ENCODE measurements around the gene ACTG1. TPM values are rescaled to one million over a fixed set of nuclear protein-coding genes. Genes with fewer than 3 reads are reported as not detected.

Gene ACTG1
- total and polyA plus RNA-seq, 9 of the 15 experiments (the other 6 are each of a cell fraction or from before 2014, with no cell fraction given): 224 to 1,775 (median 568) TPM

DNA sequence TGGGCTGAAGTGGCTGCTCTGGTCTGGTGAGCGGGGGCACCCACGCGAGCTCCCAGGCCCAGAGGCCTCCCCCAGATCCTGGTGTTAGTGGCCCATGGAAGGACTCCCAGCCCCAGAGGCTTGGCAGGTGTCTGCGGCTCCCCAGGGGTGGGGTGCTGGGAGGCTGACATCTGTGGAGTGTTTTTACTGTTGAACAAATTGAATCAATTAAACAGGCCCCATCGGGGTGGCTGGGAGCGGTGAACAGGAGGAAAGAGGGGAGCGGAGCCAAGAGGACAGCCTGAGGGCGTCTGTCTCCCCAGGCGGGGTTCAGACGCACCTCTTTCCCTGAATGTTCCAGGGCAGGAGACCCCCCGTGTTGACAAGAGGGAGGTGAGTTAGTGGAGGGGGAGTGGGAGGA is 29.9 kb downstream of the ACTG1 start:
- ChIA-PET CTCF (ENCODE audit: low intra/inter-chr PET ratio) (interaction anchor here (1.1 kb wide), 1 partner anchor 230 kb away, joined by 4 read pairs; no protein-coding TSS in a partner anchor), POLR2A (interaction anchor here (2.6 kb wide), 1 partner anchor 28 kb away, joined by 8 read pairs; no protein-coding TSS in a partner anchor)
- Histone ChIP-seq H3K9ac (ENCODE audit: insufficient read depth in 1 of 2, low read depth in 2 of 2, low read length in 2 of 2) (peak overlapping the region in 1 of 2 experiments; percentile 67; a peak in 1 of 4 replicates), H3K9me3 (replicated peaks; ENCODE audit: control insufficient read depth, insufficient read depth, low read depth, low read length) (no peaks in the 10 kb centered on the region), H3K79me2 (ENCODE audit: control insufficient read depth, insufficient read depth, low read length) (peaks cover 4% of the 10 kb centered on the region; the same call in 2 of the 3 replicates), H2AFZ (ENCODE audit: low read depth, low read length) (no peak overlapping the region), H3K4me1 (replicated peaks in 1 of 2; ENCODE audit: control insufficient read depth in 2 of 2, insufficient read depth in 2 of 2, low read length in 2 of 2) (peaks cover 36 to 76% of the 10 kb centered on the region in 2 experiments), H4K20me1 (replicated peaks; ENCODE audit: control insufficient read depth, insufficient read depth, low read length) (no peaks in the 10 kb centered on the region), H3K9me1 (ENCODE audit: control insufficient read depth, insufficient read depth, low read length) (no peaks in the 10 kb centered on the region), H3K27ac (ENCODE audit: extremely low read depth, low read depth, low read length) (no peak overlapping the region), H3K36me3 (ENCODE audit: control insufficient read depth, insufficient read depth, low read length) (no peaks in the 10 kb centered on the region), H3K4me3 (no peak overlapping the region), H3K4me2 (ENCODE audit: insufficient read depth, low read length) (no peak overlapping the region), H3K27me3 (ENCODE audit: control insufficient read depth in 2 of 2, insufficient read depth in 2 of 2, low read length in 2 of 2) (no peaks in the 10 kb centered on the region; a peak in 1 of 5 replicates)
- no peak for DNase-seq (ENCODE audit: extremely low read depth in 1 of 4, low spot score in 3 of 4)
- in situ Hi-C loops (cut with MboI) (loop anchor here (5.0 kb wide), 2 partner anchors 90 to 235 kb away; no protein-coding TSS in a partner anchor), intact Hi-C loops (cut with micrococcal nuclease) (loop anchor here (5.0 to 10.0 kb wide), 3 partner anchors 40 to 188 kb away; partner anchors contain the start of gene SLC38A10)
- BruUV-seq (replicated peaks): no TSS peak
- WGBS (ENCODE audit: insufficient coverage, low coverage, missing lambda C conversion rate): 75% methylated on average over 7 of the region's 11 CpGs
- TF ChIP-seq, protein P1, sequence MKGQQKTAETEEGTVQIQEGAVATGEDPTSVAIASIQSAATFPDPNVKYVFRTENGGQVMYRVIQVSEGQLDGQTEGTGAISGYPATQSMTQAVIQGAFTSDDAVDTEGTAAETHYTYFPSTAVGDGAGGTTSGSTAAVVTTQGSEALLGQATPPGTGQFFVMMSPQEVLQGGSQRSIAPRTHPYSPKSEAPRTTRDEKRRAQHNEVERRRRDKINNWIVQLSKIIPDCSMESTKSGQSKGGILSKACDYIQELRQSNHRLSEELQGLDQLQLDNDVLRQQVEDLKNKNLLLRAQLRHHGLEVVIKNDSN (CRISPR knock-in tag; IDR thresholded peaks at IDR 0.05): no peak
- TF ChIP-seq CAMTA2 (CRISPR knock-in tag; conservative IDR thresholded peaks at IDR 0.05) (no peak), RFX7 (CRISPR knock-in tag; IDR thresholded peaks at IDR 0.05) (no peak), SMAD4 (CRISPR knock-in tag; conservative IDR thresholded peaks at IDR 0.05) (no peak), NFXL1 (CRISPR knock-in tag; IDR thresholded peaks at IDR 0.05) (no peak), GABPB1 (CRISPR knock-in tag; IDR thresholded peaks at IDR 0.05) (no peak), WHSC1 (IDR thresholded peaks at IDR 0.05; ENCODE audit: low read length) (no peak), PCBP1 (IDR thresholded peaks at IDR 0.05; ENCODE audit: low read depth, low read length, poor library complexity, severe bottlenecking) (no peak), ZNF75A (CRISPR knock-in tag; IDR thresholded peaks at IDR 0.05) (no peak)
- TF ChIP-seq, protein P2, sequence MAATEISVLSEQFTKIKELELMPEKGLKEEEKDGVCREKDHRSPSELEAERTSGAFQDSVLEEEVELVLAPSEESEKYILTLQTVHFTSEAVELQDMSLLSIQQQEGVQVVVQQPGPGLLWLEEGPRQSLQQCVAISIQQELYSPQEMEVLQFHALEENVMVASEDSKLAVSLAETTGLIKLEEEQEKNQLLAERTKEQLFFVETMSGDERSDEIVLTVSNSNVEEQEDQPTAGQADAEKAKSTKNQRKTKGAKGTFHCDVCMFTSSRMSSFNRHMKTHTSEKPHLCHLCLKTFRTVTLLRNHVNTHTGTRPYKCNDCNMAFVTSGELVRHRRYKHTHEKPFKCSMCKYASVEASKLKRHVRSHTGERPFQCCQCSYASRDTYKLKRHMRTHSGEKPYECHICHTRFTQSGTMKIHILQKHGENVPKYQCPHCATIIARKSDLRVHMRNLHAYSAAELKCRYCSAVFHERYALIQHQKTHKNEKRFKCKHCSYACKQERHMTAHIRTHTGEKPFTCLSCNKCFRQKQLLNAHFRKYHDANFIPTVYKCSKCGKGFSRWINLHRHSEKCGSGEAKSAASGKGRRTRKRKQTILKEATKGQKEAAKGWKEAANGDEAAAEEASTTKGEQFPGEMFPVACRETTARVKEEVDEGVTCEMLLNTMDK (IDR thresholded peaks at IDR 0.05; ENCODE audit: borderline replicate concordance, insufficient read depth, low read depth, low read length, poor library complexity, severe bottlenecking): no peak
- TF ChIP-seq, protein P3, sequence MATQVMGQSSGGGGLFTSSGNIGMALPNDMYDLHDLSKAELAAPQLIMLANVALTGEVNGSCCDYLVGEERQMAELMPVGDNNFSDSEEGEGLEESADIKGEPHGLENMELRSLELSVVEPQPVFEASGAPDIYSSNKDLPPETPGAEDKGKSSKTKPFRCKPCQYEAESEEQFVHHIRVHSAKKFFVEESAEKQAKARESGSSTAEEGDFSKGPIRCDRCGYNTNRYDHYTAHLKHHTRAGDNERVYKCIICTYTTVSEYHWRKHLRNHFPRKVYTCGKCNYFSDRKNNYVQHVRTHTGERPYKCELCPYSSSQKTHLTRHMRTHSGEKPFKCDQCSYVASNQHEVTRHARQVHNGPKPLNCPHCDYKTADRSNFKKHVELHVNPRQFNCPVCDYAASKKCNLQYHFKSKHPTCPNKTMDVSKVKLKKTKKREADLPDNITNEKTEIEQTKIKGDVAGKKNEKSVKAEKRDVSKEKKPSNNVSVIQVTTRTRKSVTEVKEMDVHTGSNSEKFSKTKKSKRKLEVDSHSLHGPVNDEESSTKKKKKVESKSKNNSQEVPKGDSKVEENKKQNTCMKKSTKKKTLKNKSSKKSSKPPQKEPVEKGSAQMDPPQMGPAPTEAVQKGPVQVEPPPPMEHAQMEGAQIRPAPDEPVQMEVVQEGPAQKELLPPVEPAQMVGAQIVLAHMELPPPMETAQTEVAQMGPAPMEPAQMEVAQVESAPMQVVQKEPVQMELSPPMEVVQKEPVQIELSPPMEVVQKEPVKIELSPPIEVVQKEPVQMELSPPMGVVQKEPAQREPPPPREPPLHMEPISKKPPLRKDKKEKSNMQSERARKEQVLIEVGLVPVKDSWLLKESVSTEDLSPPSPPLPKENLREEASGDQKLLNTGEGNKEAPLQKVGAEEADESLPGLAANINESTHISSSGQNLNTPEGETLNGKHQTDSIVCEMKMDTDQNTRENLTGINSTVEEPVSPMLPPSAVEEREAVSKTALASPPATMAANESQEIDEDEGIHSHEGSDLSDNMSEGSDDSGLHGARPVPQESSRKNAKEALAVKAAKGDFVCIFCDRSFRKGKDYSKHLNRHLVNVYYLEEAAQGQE (IDR thresholded peaks at IDR 0.05; ENCODE audit: borderline replicate concordance): no peak
- TF ChIP-seq, protein P3 (CRISPR knock-in tag; IDR thresholded peaks at IDR 0.05; ENCODE audit: low read depth): no peak
- ATAC-seq: no peak
- FAIRE-seq: no peak

Measured in K562 (cell line).